GM23338 (cell line): ENCODE measurements around the gene RRP8. TPM values are rescaled to one million over a fixed set of nuclear protein-coding genes. Genes with fewer than 3 reads are reported as not detected.

Source experiments
- ATAC-seq: fragments of 200-7000 bp; cut with Tn5 transposase; 3 replicates; pipeline ENCODE4 v1.9.1; 2020
- DNase-seq: peaks from one replicate; pipeline ENCODE4 v3.0.0-alpha.2; 2015; ENCODE audit warnings: low spot score
- H2AFZ ChIP-seq: fragments of 200-600 bp; sonication (generic); 2 replicates; pipeline ENCODE4 v1.8.0; 2016; ENCODE audit warnings: antibody characterized with exemption, mild to moderate bottlenecking, moderate library complexity
- H3F3A ChIP-seq: fragments of 200-600 bp; sonication (generic); replicated peaks from 2 replicates; pipeline ENCODE4 v1.8.0; 2017; ENCODE audit warnings: antibody characterized with exemption, mixed run types, low read depth
- H3K27ac ChIP-seq: fragments of 200-600 bp; sonication (generic); 2 replicates; pipeline ENCODE4 v1.6.1; 2016; ENCODE audit warnings: low read depth
- H3K27me3 ChIP-seq: fragments of 200-600 bp; sonication (generic); 2 replicates; pipeline ENCODE4 v1.8.0; 2016; ENCODE audit warnings: mild to moderate bottlenecking, mixed run types, moderate library complexity; ENCODE audit not compliant: insufficient read depth
- H3K36me3 ChIP-seq: fragments of 200-600 bp; sonication (generic); 2 replicates; pipeline ENCODE4 v1.8.0; 2016; ENCODE audit warnings: mild to moderate bottlenecking; ENCODE audit not compliant: insufficient read depth
- H3K4me1 ChIP-seq: fragments of 200-600 bp; sonication (generic); 2 replicates; pipeline ENCODE4 v1.8.0; 2016; ENCODE audit warnings: mild to moderate bottlenecking, moderate library complexity; ENCODE audit not compliant: insufficient read depth
- H3K4me2 ChIP-seq: fragments of 200-600 bp; sonication (generic); 2 replicates; pipeline ENCODE4 v1.7.1; 2017; ENCODE audit warnings: mixed run types
- H3K4me3 ChIP-seq: fragments of 200-600 bp; sonication (generic); 2 replicates; pipeline ENCODE4 v1.6.1; 2016; ENCODE audit warnings: mixed run types
- H3K79me2 ChIP-seq: fragments of 200-600 bp; sonication (generic); replicated peaks from 2 replicates; pipeline ENCODE4 v1.8.0; 2017; ENCODE audit warnings: mild to moderate bottlenecking; ENCODE audit not compliant: insufficient read depth
- H3K9me2 ChIP-seq: fragments of 200-600 bp; sonication (generic); 2 replicates; pipeline ENCODE4 v1.8.0; 2017; ENCODE audit not compliant: insufficient read depth
- H4K20me1 ChIP-seq: fragments of 200-600 bp; sonication (generic); replicated peaks from 2 replicates; pipeline ENCODE4 v1.8.0; 2017; ENCODE audit warnings: mild to moderate bottlenecking; ENCODE audit not compliant: insufficient read depth
- H3K27ac Mint-ChIP-seq: 2 replicates; pipeline ENCODE4 v1.8.0; 2020; ENCODE audit warnings: inconsistent platforms, mild to moderate bottlenecking, moderate library complexity, mixed read lengths
- H3K27me3 Mint-ChIP-seq: 3 replicates; pipeline ENCODE4 v1.8.0; 2022; ENCODE audit warnings: low read depth, mild to moderate bottlenecking, moderate library complexity, mixed read lengths, inconsistent platforms; ENCODE audit not compliant: insufficient read depth, poor library complexity
- H3K36me3 Mint-ChIP-seq: 3 replicates; pipeline ENCODE4 v1.8.0; 2021; ENCODE audit warnings: low read depth, mild to moderate bottlenecking, inconsistent platforms, moderate library complexity, mixed read lengths
- H3K4me1 Mint-ChIP-seq: 3 replicates; pipeline ENCODE4 v1.8.0; 2020; ENCODE audit warnings: mild to moderate bottlenecking, inconsistent platforms, mixed read lengths
- H3K4me3 Mint-ChIP-seq: 3 replicates; pipeline ENCODE4 v1.8.0; 2021; ENCODE audit warnings: moderate library complexity, mild to moderate bottlenecking, inconsistent platforms, mixed read lengths
- H3K9me3 Mint-ChIP-seq: 3 replicates; pipeline ENCODE4 v1.8.0; 2020; ENCODE audit warnings: moderate library complexity, mild to moderate bottlenecking, inconsistent platforms, mixed read lengths
- CTCF ChIP-seq, 2 experiments: fragments of 200-600 bp in 1 of 2; sonication (generic) in 1 of 2; conservative IDR thresholded peaks; 2 replicates each; pipeline versions ENCODE4 v1.5.1 to v1.6.1; 2016 to 2017; ENCODE audit warnings: antibody characterized with exemption in 2 of 2, low read depth in 2 of 2, mild to moderate bottlenecking in 2 of 2, moderate library complexity in 1 of 2
- ETS1 ChIP-seq: IDR thresholded peaks from 2 replicates; pipeline ENCODE4 v1.6.1; 2016; ENCODE audit warnings: antibody characterized with exemption
- EZH2phosphoT487 ChIP-seq: fragments of 200-600 bp; sonication (generic); IDR thresholded peaks from one replicate; pipeline ENCODE4 v1.8.1; 2018; ENCODE audit warnings: antibody characterized with exemption; ENCODE audit not compliant: unreplicated experiment
- JUNB ChIP-seq: IDR thresholded peaks from one replicate; pipeline ENCODE4 v1.6.1; 2016; ENCODE audit warnings: antibody characterized with exemption; ENCODE audit not compliant: unreplicated experiment
- NANOG ChIP-seq: IDR thresholded peaks from 2 replicates; pipeline ENCODE4 v1.6.1; 2016; ENCODE audit warnings: antibody characterized with exemption, borderline replicate concordance
- POLR2AphosphoS5 ChIP-seq: IDR thresholded peaks from 2 replicates; pipeline ENCODE4 v1.6.1; 2016; ENCODE audit warnings: antibody characterized with exemption, low read depth
- REST ChIP-seq: IDR thresholded peaks from one replicate; pipeline ENCODE4 v1.6.1; 2018; ENCODE audit warnings: antibody characterized with exemption; ENCODE audit not compliant: unreplicated experiment
- polyA plus RNA-seq: library from polyadenylated mRNA; unstranded; fragments of >200 nt; fragmentation: Nextera tagmentation; extraction: Ambion mirVana; gene quantifications from 2 replicates; pipeline ENCODE4 v1.2.1, GENCODE V29; 2016
- total RNA-seq: library from RNA; depleted of rRNA; stranded (reverse); fragments of >200 nt; shearing (Covaris generic); gene quantifications from 2 replicates; pipeline ENCODE4 v1.2.3, GENCODE V29; 2014

RRP8 gene
- total and polyA plus RNA-seq, 2 experiments from 2014 or later, result 7.4 to 13.7 TPM

- no peaks in the 10 kb centered on the region for H3K36me3 ChIP-seq
- H3K27ac ChIP-seq, result no peak overlapping the region
- ATAC-seq (no peak), DNase-seq (no peak)
- no peaks in the 10 kb centered on the region for H3K79me2 ChIP-seq
- no peaks in the 10 kb centered on the region for H3K27me3 ChIP-seq
- no peaks in the 10 kb centered on the region for H3K9me2 ChIP-seq
- no peaks in the 10 kb centered on the region for H4K20me1 ChIP-seq
- no peak overlapping the region for H3K27ac Mint-ChIP-seq
- peaks cover 30% of the 10 kb centered on the region for H3K4me1 Mint-ChIP-seq
- H3K4me1 ChIP-seq, result peaks cover 6% of the 10 kb centered on the region; the same call in 1 of the 2 replicates
- no peak overlapping the region for H2AFZ ChIP-seq
- H3K36me3 Mint-ChIP-seq, result peaks cover 3% of the 10 kb centered on the region; the same call in 1 of the 3 replicates
- no peak overlapping the region for H3K4me3 Mint-ChIP-seq
- peaks cover 6% of the 10 kb centered on the region for H3K27me3 Mint-ChIP-seq
- H3K4me2 ChIP-seq, result no peak overlapping the region
- no peaks in the 10 kb centered on the region for H3K9me3 Mint-ChIP-seq
- no peak for TF ChIP-seq EZH2phosphoT487
- TF ChIP-seq JUNB, result no peak
- TF ChIP-seq POLR2AphosphoS5, result no peak
- no peak for TF ChIP-seq NANOG
- no peak for TF ChIP-seq ETS1
- no peak for TF ChIP-seq REST
- no peak for TF ChIP-seq CTCF (conservative IDR thresholded peaks at IDR 0.05; ENCODE audit: low read depth in 2 of 2)
- H3K4me3 ChIP-seq, result no peak overlapping the region
- H3F3A ChIP-seq, result no peaks in the 10 kb centered on the region
Observed at GRCh38 chr11:6563667-6564066, 39.7 kb downstream of the RRP8 start.

GRCh38 chr11:6563121-6563619 lies 40.2 kb downstream of the RRP8 start:
- H3K4me3 Mint-ChIP-seq, result no peak overlapping the region
- no peaks in the 10 kb centered on the region for H3K27me3 ChIP-seq
- H3K4me3 ChIP-seq, result no peak overlapping the region
- peaks cover 3% of the 10 kb centered on the region for H3K27me3 Mint-ChIP-seq
- no peak overlapping the region for H3K4me2 ChIP-seq
- no peaks in the 10 kb centered on the region for H3K9me2 ChIP-seq
- DNase-seq (no peak), ATAC-seq (no peak; the same call in 2 of the 3 replicates)
- H3K27ac Mint-ChIP-seq, result no peak overlapping the region
- peaks cover 6% of the 10 kb centered on the region; the same call in 1 of the 2 replicates for H3K4me1 ChIP-seq
- H3K9me3 Mint-ChIP-seq, result no peaks in the 10 kb centered on the region
- H3F3A ChIP-seq, result no peaks in the 10 kb centered on the region
- H4K20me1 ChIP-seq, result no peaks in the 10 kb centered on the region
- peaks cover 3% of the 10 kb centered on the region; the same call in 1 of the 3 replicates for H3K36me3 Mint-ChIP-seq
- no peaks in the 10 kb centered on the region for H3K36me3 ChIP-seq
- no peak overlapping the region for H3K27ac ChIP-seq
- H2AFZ ChIP-seq, result no peak overlapping the region
- H3K79me2 ChIP-seq, result no peaks in the 10 kb centered on the region
- H3K4me1 Mint-ChIP-seq, result peaks cover 25% of the 10 kb centered on the region
- TF ChIP-seq ETS1 (no peak), REST (no peak)
